Endothelial cell of umbilical vein (primary cell): ENCODE data around the gene NINL. TPM values are rescaled to one million over a fixed set of nuclear protein-coding genes. Genes with fewer than 3 reads are reported as not detected.

Experiments
- BruUV-seq: library from RNA; stranded (reverse); fragments of 400-500 nt; replicated peaks from 2 replicates; lab custom pipeline; 2021; lab: Mats Ljungman, UMichigan
- CTCF ChIA-PET: fragments of 300-600, 350-600 bp; sonication (Branson Sonifier 250); formaldehyde crosslinking; loops from one replicate; lab custom pipeline; 2021; ENCODE audit warnings: antibody characterized with exemption, inconsistent platforms; lab: Charles Lee
- POLR2A ChIA-PET: fragments of 300-600, 350-600 bp; sonication (Branson Sonifier 250); formaldehyde crosslinking; loops from one replicate; lab custom pipeline; 2021; ENCODE audit warnings: antibody characterized with exemption, inconsistent platforms; lab: Charles Lee
- DNase-seq: peaks from one replicate; pipeline ENCODE4 v3.0.0-alpha.2; 2011; ENCODE audit warnings: low read depth, low spot score
- FAIRE-seq: peaks from 2 replicates; lab custom pipeline; 2011; peaks lifted over from hg19 to GRCh38; lab: Jason Lieb, UNC
- H2AFZ ChIP-seq: 2 replicates; pipeline ENCODE4 v1.6.0; 2012; ENCODE audit warnings: low read depth, low read length, control low read depth, inconsistent platforms
- H3K27ac ChIP-seq: 2 replicates; pipeline ENCODE4 v1.5.1; 2011; ENCODE audit warnings: low read depth, mild to moderate bottlenecking, control low read depth, low read length, moderate library complexity; ENCODE audit not compliant: insufficient read depth
- H3K27me3 ChIP-seq, 2 experiments: 2 replicates each; pipeline versions ENCODE4 v1.6.0 to v1.6.1; 2011; ENCODE audit warnings: low read length in 2 of 2, mixed read lengths in 1 of 2; ENCODE audit not compliant: control insufficient read depth in 2 of 2, insufficient read depth in 2 of 2
- H3K36me3 ChIP-seq, 2 experiments: 2 replicates in 1 of 2; 3 replicates in 1 of 2; pipeline ENCODE4 v1.5.1; 2011; ENCODE audit warnings: low read length in 2 of 2, mild to moderate bottlenecking in 1 of 2, moderate library complexity in 1 of 2; ENCODE audit not compliant: control insufficient read depth in 2 of 2, insufficient read depth in 2 of 2; ENCODE audit errors: extremely low read depth in 1 of 2
- H3K4me1 ChIP-seq: 3 replicates; pipeline ENCODE4 v1.5.1; 2011; ENCODE audit warnings: mild to moderate bottlenecking, low read length; ENCODE audit not compliant: control insufficient read depth, insufficient read depth; ENCODE audit errors: extremely low read depth
- H3K4me2 ChIP-seq: 2 replicates; pipeline ENCODE4 v1.6.1; 2011; ENCODE audit warnings: low read length, control low read depth, mixed read lengths; ENCODE audit not compliant: insufficient read depth
- H3K4me3 ChIP-seq, 3 experiments: fragments of 200-600 bp in 1 of 3; sonication (generic), shearing (Covaris generic) in 1 of 3; replicated peaks in 1 of 3; 2 replicates each; pipeline ENCODE4 v1.5.1; 2011 to 2016; ENCODE audit warnings: control low read depth in 3 of 3, low read length in 3 of 3, mild to moderate bottlenecking in 2 of 3, inconsistent platforms in 1 of 3, low read depth in 1 of 3, moderate library complexity in 1 of 3; ENCODE audit not compliant: insufficient read depth in 1 of 3
- H3K79me2 ChIP-seq: 2 replicates; pipeline ENCODE4 v1.6.0; 2012; ENCODE audit warnings: low read length, inconsistent platforms; ENCODE audit not compliant: control insufficient read depth, insufficient read depth
- H3K9ac ChIP-seq: replicated peaks from 2 replicates; pipeline ENCODE3; 2011; ENCODE audit warnings: low read length, control low read depth; ENCODE audit not compliant: insufficient read depth; ENCODE audit errors: extremely low read depth
- H3K9me1 ChIP-seq: replicated peaks from 3 replicates; pipeline ENCODE4 v1.6.0; 2011; ENCODE audit warnings: mild to moderate bottlenecking, low read length; ENCODE audit not compliant: control insufficient read depth, insufficient read depth; ENCODE audit errors: extremely low read depth
- H3K9me3 ChIP-seq: replicated peaks from 2 replicates; pipeline ENCODE4 v1.5.1; 2012; ENCODE audit warnings: low read length, inconsistent platforms; ENCODE audit not compliant: control insufficient read depth, insufficient read depth
- H4K20me1 ChIP-seq: replicated peaks from 2 replicates; pipeline ENCODE3; 2011; ENCODE audit warnings: mild to moderate bottlenecking, low read length; ENCODE audit not compliant: control insufficient read depth, insufficient read depth; ENCODE audit errors: extremely low read depth
- CTCF ChIP-seq, 2 donors: IDR thresholded peaks; 1 replicate in 1 of 2; 2 replicates in 1 of 2; pipeline ENCODE4 v1.5.1; 2011; ENCODE audit warnings: low read length in 2 of 2, mild to moderate bottlenecking in 2 of 2, moderate library complexity in 2 of 2, control low read depth in 1 of 2, inconsistent platforms in 1 of 2, low read depth in 1 of 2; ENCODE audit not compliant: insufficient read depth in 1 of 2; ENCODE audit errors: extremely low read depth in 1 of 2
- EZH2 ChIP-seq: IDR thresholded peaks from 2 replicates; pipeline ENCODE4 v1.6.1; 2012; ENCODE audit warnings: borderline replicate concordance, low read depth, mild to moderate bottlenecking, moderate library complexity, low read length, inconsistent platforms; ENCODE audit not compliant: severe bottlenecking
- FOS ChIP-seq: IDR thresholded peaks from 2 replicates; pipeline ENCODE4 v1.6.1; 2011; ENCODE audit warnings: mild to moderate bottlenecking, low read length, moderate library complexity, borderline replicate concordance; ENCODE audit not compliant: insufficient read depth
- GATA2 ChIP-seq: IDR thresholded peaks from 2 replicates; pipeline ENCODE4 v1.7.0; 2011; ENCODE audit warnings: low read depth, mild to moderate bottlenecking, moderate library complexity, mixed read lengths, low read length; ENCODE audit not compliant: insufficient read length, insufficient read depth
- JUN ChIP-seq: IDR thresholded peaks from 2 replicates; pipeline ENCODE4 v1.6.1; 2011; ENCODE audit warnings: borderline replicate concordance, low read depth; ENCODE audit not compliant: insufficient read length, insufficient read depth
- MAX ChIP-seq: IDR thresholded peaks from 2 replicates; pipeline ENCODE4 v1.6.1; 2011; ENCODE audit not compliant: insufficient read depth, insufficient read length
- MYC ChIP-seq: IDR thresholded peaks from one replicate; pipeline ENCODE4 v1.6.1; 2011; ENCODE audit warnings: mild to moderate bottlenecking, low read depth, low read length
- POLR2A ChIP-seq: IDR thresholded peaks from 2 replicates; pipeline ENCODE4 v1.6.1; 2012; ENCODE audit warnings: low read depth, mild to moderate bottlenecking, control low read depth, low read length
- POLR2AphosphoS5 ChIP-seq: IDR thresholded peaks from 2 replicates; pipeline ENCODE4 v1.6.1; 2012; ENCODE audit warnings: low read depth, mild to moderate bottlenecking, control low read depth, low read length, moderate library complexity; ENCODE audit not compliant: insufficient read depth
- dilution Hi-C: fragments of 300-500 bp; cut with MboI; formaldehyde crosslinking; loops from one replicate; pipeline ENCODE4 v1.15.0; 2019; ENCODE audit warnings: low sequenced_read_pairs; ENCODE audit not compliant: extremely low pct_ligation_motif_present
- intact Hi-C: fragments of 100-400 bp; cut with micrococcal nuclease; formaldehyde crosslinking; loops from one replicate; pipeline ENCODE4 v1.10.0; 2022
- polyA plus RNA-seq, 4 experiments: library from polyadenylated mRNA; depleted of rRNA in 3 of 4; stranded (reverse) in 3 of 4; unstranded in 1 of 4; fragments of >200 nt; gene quantifications; 2 replicates each; pipeline versions ENCODE4 v1.2.1 to v1.2.3, GENCODE V29; 2011 to 2012; ENCODE audit warnings: missing spikeins in 1 of 4
- total RNA-seq: library from RNA; stranded (reverse); gene quantifications from 2 replicates; pipeline ENCODE4 v1.2.3, GENCODE V29; 2021

Gene NINL
- total and polyA plus RNA-seq, 2 donors (not counting 3 experiments of a cell fraction or from before 2014, with no cell fraction given), result 13.2 to 25.5 TPM

DNA sequence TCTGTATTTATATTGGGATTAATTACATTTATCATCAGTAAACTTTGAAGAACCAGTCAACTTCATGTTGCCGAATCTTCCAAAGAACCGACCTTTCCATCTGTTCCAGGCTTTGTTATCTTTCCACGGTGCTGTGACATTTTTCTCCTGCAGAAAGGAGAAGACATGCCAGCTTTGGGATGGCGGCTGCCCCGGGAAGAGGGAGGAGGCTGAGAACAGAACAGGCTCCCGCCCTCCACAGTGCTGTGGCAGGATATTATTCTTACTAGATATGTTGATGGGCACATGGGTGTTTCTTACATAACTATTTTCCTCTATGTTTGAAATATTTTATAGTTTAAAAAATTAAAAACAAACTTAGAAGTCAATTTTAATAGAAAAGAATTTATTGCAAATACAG is 133.0 kb downstream of the NINL start:
- Histone ChIP-seq H3K4me2 (no peak overlapping the region), H4K20me1 (no peaks in the 10 kb centered on the region), H3K36me3 (peaks cover 3 to 16% of the 10 kb centered on the region in 2 experiments), H3K4me1 (no peaks in the 10 kb centered on the region), H3K9ac (no peak overlapping the region), H3K9me3 (no peaks in the 10 kb centered on the region), H2AFZ (no peak overlapping the region), H3K27ac (no peak overlapping the region), H3K4me3 (no peak overlapping the region), H3K9me1 (no peaks in the 10 kb centered on the region), H3K27me3 (no peaks in the 10 kb centered on the region), H3K79me2 (no peaks in the 10 kb centered on the region)
- FAIRE-seq (no peak), DNase-seq (no peak)
- ChIA-PET CTCF (no interaction called here), POLR2A (no interaction called here)
- dilution Hi-C loops (no loop called here), intact Hi-C loops (no loop called here)
- TF ChIP-seq MYC (no peak), MAX (no peak), CTCF (IDR thresholded peaks at IDR 0.05; ENCODE audit: extremely low read depth in 1 of 2, insufficient read depth in 1 of 2, low read depth in 1 of 2, low read length in 2 of 2) (no peak), GATA2 (no peak)
- BruUV-seq, result no TSS peak

DNA sequence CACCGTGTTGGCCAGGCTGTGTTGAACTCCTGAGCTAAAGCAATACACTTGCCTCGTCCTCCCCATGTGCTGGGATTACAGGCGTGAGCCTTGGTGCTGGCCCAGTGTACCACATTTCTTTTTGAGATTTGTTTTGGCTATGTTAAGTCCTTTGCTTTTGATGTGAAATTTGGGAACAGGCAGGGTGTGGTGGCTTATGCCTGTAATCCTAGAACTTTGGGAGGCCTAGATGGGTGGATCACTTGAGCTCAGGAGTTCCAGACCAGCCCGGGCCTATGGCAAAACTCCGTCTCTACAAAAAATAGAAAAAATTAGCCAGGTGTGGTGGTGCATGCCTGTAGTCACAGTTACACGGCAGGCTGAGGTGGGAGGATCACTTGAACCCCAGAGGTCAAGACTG is 137.7 kb downstream of the NINL start:
- Histone ChIP-seq H3K9ac (no peak overlapping the region), H3K4me1 (no peaks in the 10 kb centered on the region), H3K9me1 (no peaks in the 10 kb centered on the region), H3K79me2 (no peaks in the 10 kb centered on the region), H4K20me1 (no peaks in the 10 kb centered on the region), H3K4me2 (no peak overlapping the region), H3K27me3 (no peaks in the 10 kb centered on the region), H2AFZ (no peak overlapping the region), H3K9me3 (no peaks in the 10 kb centered on the region), H3K36me3 (peaks cover 0 to 3% of the 10 kb centered on the region in 2 experiments), H3K4me3 (no peak overlapping the region), H3K27ac (no peak overlapping the region)
- DNase-seq, result no peak
- intact Hi-C loops (no loop called here), dilution Hi-C loops (no loop called here)
- no peak for TF ChIP-seq POLR2A
- no peak for TF ChIP-seq JUN
- TF ChIP-seq POLR2AphosphoS5, result no peak
- no peak for TF ChIP-seq MYC
- no peak for TF ChIP-seq CTCF (IDR thresholded peaks at IDR 0.05; ENCODE audit: extremely low read depth in 1 of 2, insufficient read depth in 1 of 2, low read depth in 1 of 2, low read length in 2 of 2)
- TF ChIP-seq FOS, result no peak
- no peak for TF ChIP-seq GATA2
- TF ChIP-seq EZH2, result no peak
- no peak for TF ChIP-seq MAX
- no TSS peak for BruUV-seq
- ChIA-PET CTCF (no interaction called here), POLR2A (no interaction called here)
- FAIRE-seq, result no peak
